Astrocyte of the cerebellum (primary cell): ENCODE data around the gene CRK.
"Not testable (repeated sequence)": the region's sequence is repeated elsewhere in the genome, so short reads cannot be mapped to it uniquely, and the experiment has no call there.

Experiments used
- DNase-seq: peaks from one replicate; pipeline ENCODE4 v3.0.0-alpha.2; 2011; ENCODE audit warnings: low read depth
- H3K4me3 ChIP-seq: 2 replicates; pipeline ENCODE4 v1.5.1; 2011; ENCODE audit warnings: mild to moderate bottlenecking, low read depth, low read length, moderate library complexity
- CTCF ChIP-seq: IDR thresholded peaks from 2 replicates; pipeline ENCODE4 v1.5.1; 2012; ENCODE audit warnings: low read length, low read depth, moderate library complexity, mild to moderate bottlenecking; ENCODE audit errors: missing control alignments
- in situ Hi-C: cut with HindIII; loops from 2 replicates; pipeline ENCODE4 v1.10.0; 2017; ENCODE audit warnings: low sequenced_read_pairs

CRK gene

GRCh38 chr17:1399679-1400512 lies 56.1 kb downstream of the CRK start, which contains the start of gene YWHAE:
Gene YWHAE, minus strand, starts transcription at chr17:1400222. Its CDS starts 112 bp downstream, at chr17:1400110.
- no peak for TF ChIP-seq CTCF
- peak within 1 kb of the TSS; percentile 96 for H3K4me3 ChIP-seq
- peak; percentile 81 for DNase-seq
- in situ Hi-C loops, result no loop called here

GRCh38 chr17:1398931-1399678 lies 56.9 kb downstream of the CRK start:
- TF ChIP-seq CTCF, result no peak
- in situ Hi-C loops, result no loop called here
- no peak for DNase-seq
- H3K4me3 ChIP-seq, result peak overlapping the region; percentile 96

- peak overlapping the region; percentile 96 for H3K4me3 ChIP-seq
- DNase-seq, result no peak
- in situ Hi-C loops, result no loop called here
- TF ChIP-seq CTCF, result no peak
Observed at GRCh38 chr17:1398028-1398427, 58.0 kb downstream of the CRK start.

GRCh38 chr17:1395876-1396665 lies 60.0 kb downstream of the CRK start:
- H3K4me3 ChIP-seq, DNase-seq, in situ Hi-C loops: not testable (repeated sequence)

- in situ Hi-C loops, result no loop called here
- no peak overlapping the region for H3K4me3 ChIP-seq
- no peak for TF ChIP-seq CTCF
- no peak for DNase-seq
Observed at GRCh38 chr17:1391577-1391976, 64.5 kb downstream of the CRK start.

GRCh38 chr17:1390432-1391367 lies 65.3 kb downstream of the CRK start:
- DNase-seq, result no peak
- in situ Hi-C loops, result no loop called here
- no peak overlapping the region for H3K4me3 ChIP-seq
- no peak for TF ChIP-seq CTCF

GRCh38 chr17:1387490-1388227 lies 68.4 kb downstream of the CRK start:
- H3K4me3 ChIP-seq, in situ Hi-C loops, DNase-seq: not testable (repeated sequence)

- H3K4me3 ChIP-seq, in situ Hi-C loops, DNase-seq: not testable (repeated sequence)
Observed at GRCh38 chr17:1386675-1387190, 69.3 kb downstream of the CRK start.
